ENCODE results near the gene HGFAC.

DNA sequence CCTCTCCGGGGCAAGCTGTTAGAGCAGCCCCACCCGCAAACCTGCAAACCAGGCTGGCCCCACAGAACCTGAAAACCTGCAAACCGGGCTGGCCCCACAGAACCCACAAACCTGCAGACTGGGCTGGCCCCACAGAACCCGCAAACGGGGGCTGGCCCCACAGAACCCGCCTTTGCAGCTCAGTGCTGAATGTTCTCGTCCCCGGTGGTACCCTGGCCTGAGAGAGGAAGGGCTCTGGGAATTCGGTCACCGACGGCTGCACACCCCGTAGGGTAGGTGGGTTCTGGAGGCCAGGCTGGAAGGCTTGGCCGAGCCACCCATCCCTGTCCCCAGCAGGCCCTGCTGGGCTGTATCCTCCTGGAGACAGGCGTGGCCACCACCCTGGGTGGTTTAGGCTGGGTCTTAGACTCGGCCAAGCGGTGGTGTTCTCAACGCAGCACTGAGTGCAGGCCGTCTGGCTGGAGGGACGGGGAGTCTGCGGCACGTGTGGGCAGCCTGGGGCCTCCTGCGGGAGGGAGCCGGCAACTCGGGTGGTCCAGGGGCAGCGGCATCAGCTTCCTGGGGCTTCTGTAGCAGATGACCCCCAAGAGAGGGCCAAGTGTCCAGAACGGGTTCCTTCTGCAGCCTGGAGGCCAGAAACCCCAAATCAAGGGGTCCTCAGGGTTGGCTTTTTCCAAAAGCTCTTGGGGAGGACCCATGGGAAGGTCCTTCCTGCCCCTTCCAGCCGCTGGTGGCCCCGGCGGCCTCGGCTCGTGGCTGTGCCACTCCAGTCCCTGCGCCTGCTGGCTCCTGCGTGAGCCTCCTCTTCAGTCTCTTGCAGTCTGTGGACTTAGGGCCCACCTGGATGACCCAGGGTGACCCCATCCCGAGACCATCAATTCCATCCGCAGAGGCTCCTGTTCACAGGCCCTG lies 36.9 kb downstream of the HGFAC start:
- TF ChIP-seq, protein P1, sequence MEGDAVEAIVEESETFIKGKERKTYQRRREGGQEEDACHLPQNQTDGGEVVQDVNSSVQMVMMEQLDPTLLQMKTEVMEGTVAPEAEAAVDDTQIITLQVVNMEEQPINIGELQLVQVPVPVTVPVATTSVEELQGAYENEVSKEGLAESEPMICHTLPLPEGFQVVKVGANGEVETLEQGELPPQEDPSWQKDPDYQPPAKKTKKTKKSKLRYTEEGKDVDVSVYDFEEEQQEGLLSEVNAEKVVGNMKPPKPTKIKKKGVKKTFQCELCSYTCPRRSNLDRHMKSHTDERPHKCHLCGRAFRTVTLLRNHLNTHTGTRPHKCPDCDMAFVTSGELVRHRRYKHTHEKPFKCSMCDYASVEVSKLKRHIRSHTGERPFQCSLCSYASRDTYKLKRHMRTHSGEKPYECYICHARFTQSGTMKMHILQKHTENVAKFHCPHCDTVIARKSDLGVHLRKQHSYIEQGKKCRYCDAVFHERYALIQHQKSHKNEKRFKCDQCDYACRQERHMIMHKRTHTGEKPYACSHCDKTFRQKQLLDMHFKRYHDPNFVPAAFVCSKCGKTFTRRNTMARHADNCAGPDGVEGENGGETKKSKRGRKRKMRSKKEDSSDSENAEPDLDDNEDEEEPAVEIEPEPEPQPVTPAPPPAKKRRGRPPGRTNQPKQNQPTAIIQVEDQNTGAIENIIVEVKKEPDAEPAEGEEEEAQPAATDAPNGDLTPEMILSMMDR (IDR thresholded peaks at IDR 0.05; ENCODE audit: low read depth, low read length) = no peak
- TF ChIP-seq EZH2phosphoT487 (IDR thresholded peaks at IDR 0.05; ENCODE audit: low read depth) = no peak
